CD4-positive, alpha-beta T cell treated with Interleukin-6 at 100 ng/mL for 8 hours (primary cell): ENCODE measurements around the gene SLC25A13.
"Not testable (repeated sequence)": the region's sequence is repeated elsewhere in the genome, so short reads cannot be mapped to it uniquely, and the experiment has no call there.

Experiments used
- DNase-seq: peaks from one replicate; pipeline ENCODE4 v3.0.0-alpha.2; 2020; ENCODE audit warnings: mixed read lengths, low spot score

Gene SLC25A13

GRCh38 chr7:96299496-96299895 is 22.4 kb downstream of the SLC25A13 start:
- no peak for DNase-seq

GRCh38 chr7:96297876-96298275 is 24.0 kb downstream of the SLC25A13 start:
- DNase-seq: no peak

DNA sequence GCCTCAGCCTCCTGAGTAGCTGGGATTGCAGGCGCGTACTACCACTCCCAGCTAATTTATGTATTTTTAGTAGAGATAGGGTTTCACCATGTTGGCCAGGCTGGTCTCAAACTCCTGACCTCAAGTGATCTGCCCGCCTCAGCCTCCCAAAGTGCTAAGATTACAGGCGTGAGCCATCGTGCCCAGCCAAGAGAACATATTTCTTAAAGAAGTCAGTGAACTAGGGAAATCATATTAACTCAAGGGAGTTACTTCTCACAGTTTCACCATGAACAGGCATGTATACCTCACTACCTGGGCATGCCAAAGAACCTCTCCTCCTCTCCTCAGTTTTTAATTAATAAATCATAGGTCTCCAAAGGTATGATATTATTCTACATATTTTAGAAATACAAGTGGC is 24.5 kb downstream of the SLC25A13 start:
- DNase-seq: not testable (repeated sequence)

GRCh38 chr7:96293911-96294310 is 28.0 kb downstream of the SLC25A13 start:
- DNase-seq: not testable (repeated sequence)

GRCh38 chr7:96287559-96287958 is 34.3 kb downstream of the SLC25A13 start:
- DNase-seq: no peak

DNA sequence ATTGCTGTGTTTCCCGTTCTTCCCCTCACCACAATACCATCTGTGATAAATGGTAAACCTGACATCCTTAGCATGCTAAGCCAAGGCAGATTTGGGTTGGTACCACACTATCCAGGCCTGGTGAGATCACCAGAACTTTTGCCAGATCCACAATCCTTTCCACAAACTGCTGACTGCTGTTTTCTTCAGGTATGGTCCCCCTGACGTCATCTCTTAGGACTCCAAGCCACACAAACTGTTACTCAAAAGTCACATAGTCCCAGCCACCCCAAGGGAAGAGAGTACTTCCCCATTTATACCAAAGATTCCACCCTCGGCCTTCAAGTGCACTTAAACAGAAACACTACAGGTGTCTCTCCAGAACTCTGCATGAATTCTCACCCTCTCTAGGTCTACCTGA is 34.8 kb downstream of the SLC25A13 start:
- DNase-seq: no peak

DNA sequence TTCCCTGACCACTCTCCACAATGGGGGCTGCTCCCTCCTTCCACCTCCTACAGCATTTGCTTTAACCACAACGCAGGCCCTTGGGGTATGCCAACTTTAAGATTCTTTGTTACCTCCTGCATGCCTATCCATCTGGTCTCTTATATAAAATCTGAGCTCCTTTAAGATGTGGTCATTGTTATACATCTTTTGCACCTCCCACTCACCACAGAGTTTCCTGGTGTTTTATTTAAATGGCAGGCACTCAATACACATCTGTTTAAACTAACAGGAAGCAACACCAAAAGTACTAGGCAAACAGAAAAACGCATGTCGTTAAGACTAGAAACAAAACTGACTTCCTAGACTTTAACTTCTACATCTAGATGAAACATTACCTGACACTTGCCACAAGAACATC is 36.3 kb downstream of the SLC25A13 start:
- peak; percentile 63 for DNase-seq

DNA sequence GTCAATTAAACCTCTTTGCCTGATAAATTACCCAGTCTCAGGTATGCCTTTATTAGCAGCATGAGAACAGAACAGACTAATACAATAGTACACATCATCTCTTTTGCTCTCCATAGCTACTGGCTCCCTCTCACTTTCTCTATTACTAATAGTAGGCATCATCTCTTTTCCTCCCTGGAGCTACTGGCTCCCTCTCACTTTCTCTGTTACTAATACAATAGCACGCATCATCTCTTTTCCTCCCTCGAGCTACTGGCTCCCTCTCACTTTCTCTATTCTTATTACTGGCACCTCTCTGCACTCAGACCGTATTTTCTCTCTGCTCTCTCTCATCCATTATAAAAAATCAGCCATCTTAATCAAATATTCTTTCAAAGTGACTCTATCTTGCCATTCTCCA is 37.1 kb downstream of the SLC25A13 start:
- DNase-seq: no peak

GRCh38 chr7:96284240-96284639 is 37.7 kb downstream of the SLC25A13 start:
- DNase-seq: no peak

GRCh38 chr7:96282835-96283234 is 39.1 kb downstream of the SLC25A13 start:
- DNase-seq: no peak

DNA sequence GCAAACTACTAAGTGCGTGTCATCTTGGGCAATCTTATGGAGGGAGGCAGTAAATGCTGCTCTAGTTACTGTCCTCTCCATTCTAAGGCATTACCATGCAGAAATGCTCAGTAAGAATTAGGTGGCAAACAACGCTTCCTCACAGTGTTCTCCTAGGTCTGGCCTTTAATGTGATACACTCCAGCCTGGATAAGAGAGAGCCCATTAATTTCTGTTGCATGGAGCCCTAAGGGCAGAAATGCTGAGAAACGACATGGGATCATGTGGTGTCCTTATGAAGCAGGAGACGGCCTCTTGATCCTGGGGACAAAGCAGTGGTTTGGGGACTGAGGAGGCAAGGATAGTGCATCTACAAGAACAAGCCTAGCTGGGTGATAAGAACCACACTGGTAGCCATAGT is 44.0 kb downstream of the SLC25A13 start:
- DNase-seq: no peak

DNA sequence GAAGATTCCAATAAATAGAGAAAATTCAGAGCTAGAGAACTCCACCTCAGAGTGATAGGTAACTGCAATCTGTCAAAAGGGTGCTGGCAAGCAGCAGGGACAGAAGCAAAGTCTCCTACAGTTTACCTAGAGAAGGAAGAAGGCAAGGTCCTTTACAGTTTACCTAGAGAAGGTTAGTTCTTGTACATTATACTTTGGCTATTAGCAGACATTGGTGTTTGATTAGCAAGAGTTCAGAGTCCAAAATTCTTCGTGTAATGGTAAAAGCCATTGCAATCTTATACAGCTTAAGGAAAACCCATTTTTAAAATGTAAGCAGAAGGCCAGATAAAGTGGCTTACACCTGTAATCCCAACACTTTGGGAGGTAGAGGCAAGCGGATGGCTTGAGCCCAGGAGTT is 45.9 kb downstream of the SLC25A13 start:
- no peak for DNase-seq

GRCh38 chr7:96273716-96274115 is 48.2 kb downstream of the SLC25A13 start:
- DNase-seq: no peak

DNA sequence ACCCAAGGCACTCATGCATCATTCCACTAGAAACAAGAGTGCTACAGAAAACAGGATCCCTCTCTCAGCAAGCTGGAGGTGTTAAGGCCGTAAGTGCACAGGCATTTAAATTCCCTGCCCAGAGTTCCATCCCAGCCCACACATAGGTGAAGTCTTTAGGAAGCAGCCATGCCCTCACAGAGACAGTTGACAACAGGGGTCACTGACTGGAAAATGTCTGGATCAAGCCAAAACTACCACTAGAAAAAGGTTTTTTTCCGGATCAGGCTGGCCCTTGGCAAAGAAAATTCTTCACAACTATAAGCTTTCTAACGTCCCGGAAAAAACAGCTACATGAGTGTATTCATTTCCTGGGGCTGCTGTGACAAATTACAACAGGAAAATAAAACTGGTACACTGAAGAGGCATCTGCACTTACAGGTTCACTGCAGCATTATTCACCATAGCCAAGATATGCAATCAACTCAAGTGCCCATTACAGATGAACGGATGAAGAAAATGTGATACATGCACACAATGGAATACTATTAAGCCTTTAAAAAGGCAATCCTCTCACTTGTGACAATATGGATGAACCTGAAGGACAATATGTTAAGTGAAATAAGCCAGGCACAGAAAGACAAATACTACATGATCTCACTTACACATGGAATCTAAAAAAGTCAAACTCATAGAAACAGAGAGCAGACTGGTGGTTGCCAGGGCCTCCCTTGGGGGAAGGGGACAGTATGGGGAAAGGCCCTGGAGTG is 52.5 kb downstream of the SLC25A13 start:
- DNase-seq: no peak

GRCh38 chr7:96266580-96266979 is 55.3 kb downstream of the SLC25A13 start:
- no peak for DNase-seq

DNA sequence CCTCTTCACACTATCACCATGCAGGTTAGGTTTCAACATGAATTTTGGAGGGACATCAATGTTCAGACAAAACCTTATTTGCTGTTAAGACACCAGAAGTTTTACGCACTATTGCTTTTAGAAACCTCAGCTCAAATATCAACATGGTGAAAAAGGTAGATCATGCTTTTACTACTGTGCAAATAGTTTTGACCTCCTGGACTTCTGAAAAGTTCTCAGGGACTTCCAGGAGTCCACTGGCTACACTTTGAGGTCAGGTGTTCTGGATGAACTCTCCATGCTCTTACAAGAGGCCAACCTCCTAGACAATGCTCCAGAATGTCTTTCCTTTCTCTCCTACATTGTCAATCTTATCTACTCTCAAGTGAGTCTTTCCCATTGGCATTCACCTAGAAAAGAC is 55.9 kb downstream of the SLC25A13 start:
- no peak for DNase-seq

- DNase-seq: no peak
Measured at GRCh38 chr7:96253964-96254363, 67.9 kb downstream of the SLC25A13 start.

DNA sequence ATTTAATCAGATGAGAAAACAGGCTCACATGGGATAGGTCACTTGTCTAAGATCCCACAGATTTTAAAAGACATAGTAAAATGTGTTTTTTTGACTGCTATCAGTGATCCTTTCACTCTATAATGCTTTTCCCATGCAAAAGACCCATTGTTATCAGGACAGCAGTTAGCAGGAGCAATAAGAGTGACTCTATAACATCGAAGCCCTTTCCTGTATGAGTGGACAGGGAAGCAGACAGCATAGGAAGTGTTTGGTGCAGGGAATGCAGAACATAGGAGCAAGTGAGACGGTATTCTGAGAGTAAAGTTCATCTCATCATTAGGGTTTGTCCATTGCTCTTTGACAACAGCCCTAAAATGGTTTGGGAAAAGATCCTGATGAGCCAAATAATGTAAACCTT is 68.5 kb downstream of the SLC25A13 start:
- DNase-seq: no peak

- DNase-seq: no peak
Measured at GRCh38 chr7:96250776-96251361, 71.0 kb downstream of the SLC25A13 start.

DNA sequence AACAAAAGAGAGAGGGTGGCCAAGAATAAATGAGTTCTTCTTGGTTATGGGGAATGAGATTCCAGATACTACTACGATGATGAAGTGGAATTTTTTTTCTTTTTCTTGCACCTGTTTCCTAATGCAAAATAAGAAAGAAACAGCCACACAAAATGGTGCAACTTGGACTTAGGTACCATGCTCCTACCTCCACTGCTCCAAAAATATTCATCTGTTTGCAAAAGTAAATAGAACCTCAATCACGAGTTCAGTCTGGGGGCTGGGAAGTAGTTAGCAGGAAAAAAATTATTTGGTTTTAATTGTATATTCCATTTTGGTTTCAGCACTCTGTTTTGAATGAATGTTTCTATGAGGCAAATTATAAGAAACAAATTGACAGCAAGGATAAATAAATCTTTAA is 73.5 kb downstream of the SLC25A13 start:
- no peak for DNase-seq

GRCh38 chr7:96246919-96247318 is 75.0 kb downstream of the SLC25A13 start:
- no peak for DNase-seq

GRCh38 chr7:96244992-96245292 is 77.0 kb downstream of the SLC25A13 start:
- no peak for DNase-seq

DNA sequence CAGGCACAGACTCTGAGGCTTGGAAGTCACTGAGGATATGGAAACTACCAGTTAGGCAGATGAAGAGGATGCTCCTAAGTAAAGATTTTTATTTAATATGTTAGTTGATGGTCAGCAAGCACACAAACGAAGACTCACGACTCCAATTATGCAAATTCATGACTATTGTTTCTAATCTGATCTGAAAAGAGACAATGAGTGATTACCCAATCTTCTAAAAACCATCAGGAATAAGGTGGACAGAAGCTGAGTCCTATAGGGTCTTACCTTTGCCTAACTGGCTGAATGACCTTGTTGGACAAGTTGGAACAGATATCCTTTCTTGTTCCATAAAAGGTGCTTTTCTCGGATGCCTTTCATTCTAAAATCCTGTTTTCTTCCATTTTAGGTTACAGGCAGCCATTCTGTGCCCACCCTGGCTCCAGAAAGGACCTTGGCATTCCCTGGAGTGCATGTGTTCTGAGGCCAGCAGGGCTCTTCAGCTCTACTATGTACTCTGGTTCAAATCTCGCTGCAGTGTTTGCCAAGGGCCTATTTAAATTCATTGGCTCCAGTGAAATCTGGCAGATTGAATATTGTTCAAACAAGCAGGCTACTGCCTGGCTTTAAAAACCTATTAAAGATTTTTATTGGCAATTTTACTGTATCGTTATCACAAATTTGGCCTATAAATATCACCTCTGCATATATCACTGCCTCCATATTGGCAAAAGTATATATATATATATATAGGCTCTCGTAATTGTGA is 77.5 kb downstream of the SLC25A13 start:
- DNase-seq: no peak
